GM23248 (cell line): ENCODE results near the gene PTP4A2. TPM values are rescaled to one million over a fixed set of nuclear protein-coding genes. Genes with fewer than 3 reads are reported as not detected.

Source experiments
- DNase-seq: peaks from one replicate; pipeline ENCODE4 v3.0.0-alpha.2; 2015
- H2AFZ ChIP-seq: fragments of 200-600 bp; sonication (generic); 2 replicates; pipeline ENCODE4 v1.6.1; 2016; ENCODE audit warnings: antibody characterized with exemption
- H3F3A ChIP-seq: fragments of 200-600 bp; sonication (generic); 2 replicates; pipeline ENCODE4 v1.6.1; 2016; ENCODE audit warnings: mild to moderate bottlenecking, antibody characterized with exemption, mixed run types; ENCODE audit not compliant: insufficient read depth
- H3K27ac ChIP-seq: fragments of 200-600 bp; sonication (generic); 2 replicates; pipeline ENCODE4 v1.5.1; 2016; ENCODE audit warnings: mild to moderate bottlenecking
- H3K27me3 ChIP-seq: fragments of 200-600 bp; sonication (generic); replicated peaks from 2 replicates; pipeline ENCODE4 v1.6.1; 2016; ENCODE audit warnings: mild to moderate bottlenecking; ENCODE audit not compliant: insufficient read depth
- H3K36me3 ChIP-seq: fragments of 200-600 bp; sonication (generic); 2 replicates; pipeline ENCODE4 v1.6.1; 2016; ENCODE audit warnings: low read depth, mild to moderate bottlenecking
- H3K4me1 ChIP-seq: fragments of 200-600 bp; sonication (generic); 2 replicates; pipeline ENCODE4 v1.6.1; 2016; ENCODE audit warnings: mild to moderate bottlenecking; ENCODE audit not compliant: insufficient read depth
- H3K4me2 ChIP-seq: fragments of 200-600 bp; sonication (generic); one replicate; pipeline ENCODE4 v1.6.1; 2016; ENCODE audit warnings: mild to moderate bottlenecking; ENCODE audit not compliant: unreplicated experiment
- H3K4me3 ChIP-seq: fragments of 200-600 bp; sonication (generic); 2 replicates; pipeline ENCODE4 v1.5.1; 2016; ENCODE audit warnings: mild to moderate bottlenecking
- H3K79me2 ChIP-seq: fragments of 200-600 bp; sonication (generic); 2 replicates; pipeline ENCODE4 v1.6.1; 2016; ENCODE audit warnings: mild to moderate bottlenecking; ENCODE audit not compliant: insufficient read depth
- H3K9ac ChIP-seq: fragments of 200-600 bp; sonication (generic); 2 replicates; pipeline ENCODE4 v1.6.1; 2016; ENCODE audit warnings: mild to moderate bottlenecking
- H3K9me2 ChIP-seq: fragments of 200-600 bp; sonication (generic); 2 replicates; pipeline ENCODE4 v1.6.1; 2016; ENCODE audit warnings: mixed run types, mild to moderate bottlenecking, moderate library complexity; ENCODE audit not compliant: insufficient read depth
- H3K9me3 ChIP-seq: fragments of 200-600 bp; sonication (generic); one replicate; pipeline ENCODE4 v1.6.1; 2017; ENCODE audit warnings: low read depth
- H4K20me1 ChIP-seq: fragments of 200-600 bp; sonication (generic); 2 replicates; pipeline ENCODE4 v1.6.0; 2016; ENCODE audit not compliant: insufficient read depth
- EZH2 ChIP-seq: fragments of 200-600 bp; sonication (generic); IDR thresholded peaks from 2 replicates; pipeline ENCODE4 v1.6.1; 2018; ENCODE audit warnings: antibody characterized with exemption, mild to moderate bottlenecking; ENCODE audit not compliant: insufficient read depth, poor library complexity, severe bottlenecking
- EZH2phosphoT487 ChIP-seq: fragments of 200-600 bp; sonication (generic); IDR thresholded peaks from 2 replicates; pipeline ENCODE4 v1.6.1; 2018; ENCODE audit warnings: antibody characterized with exemption, moderate library complexity, mild to moderate bottlenecking, low read depth; ENCODE audit not compliant: insufficient read depth
- WGBS, 2 experiments: methylation state at CpG; one replicate each; pipeline ENCODE4 v1.1.6; 2015 to 2017; ENCODE audit warnings: low lambda C conversion rate in 2 of 2, low coverage in 1 of 2; ENCODE audit errors: missing lambda C conversion rate in 2 of 2; 5-methylcytosine and 5-hydroxymethylcytosine counted together
- in situ Hi-C: fragments of 300-500 bp; cut with MboI; formaldehyde crosslinking; loops from 2 replicates; pipeline ENCODE4 v1.15.0; 2020
- polyA plus RNA-seq: library from polyadenylated mRNA; unstranded; fragments of >200 nt; fragmentation: Nextera tagmentation; extraction: Ambion mirVana; gene quantifications from 2 replicates; pipeline ENCODE4 v1.2.1, GENCODE V29; 2016
- total RNA-seq: library from RNA; depleted of rRNA; stranded (reverse); fragments of >200 nt; shearing (Covaris generic); gene quantifications from 2 replicates; pipeline ENCODE4 v1.2.3, GENCODE V29; 2014

PTP4A2 gene
- total and polyA plus RNA-seq, 2 experiments from 2014 or later: 292 to 379 TPM

GRCh38 chr1:31977385-31978131 lies 39.4 kb upstream of the PTP4A2 start:
- peak overlapping the region; percentile 6; the same call in 1 of the 2 replicates for H2AFZ ChIP-seq
- H3K9me2 ChIP-seq: no peaks in the 10 kb centered on the region
- no peaks in the 10 kb centered on the region for H3K9me3 ChIP-seq
- no peaks in the 10 kb centered on the region for H4K20me1 ChIP-seq
- H3K27me3 ChIP-seq: no peaks in the 10 kb centered on the region
- no peak overlapping the region for H3K9ac ChIP-seq
- TF ChIP-seq EZH2 (no peak), EZH2phosphoT487 (no peak)
- no peaks in the 10 kb centered on the region for H3K36me3 ChIP-seq
- in situ Hi-C loops: no loop called here
- peak overlapping the region; percentile 24 for H3K4me2 ChIP-seq
- no peaks in the 10 kb centered on the region for H3K79me2 ChIP-seq
- 20 to 22% methylated on average over 6 of the region's 6 CpGs for WGBS, 2 experiments
- no peaks in the 10 kb centered on the region for H3F3A ChIP-seq
- peak; percentile 65 for DNase-seq
- H3K27ac ChIP-seq: no peak overlapping the region
- 0 out of 2 replicates have a peak, but pooled peaks cover 5% of the 10 kb centered on the region for H3K4me1 ChIP-seq
- H3K4me3 ChIP-seq: no peak overlapping the region

- Histone ChIP-seq H3K27ac (no peak overlapping the region), H3K79me2 (no peaks in the 10 kb centered on the region), H4K20me1 (no peaks in the 10 kb centered on the region), H3K36me3 (no peaks in the 10 kb centered on the region), H3K9ac (no peak overlapping the region), H3F3A (no peaks in the 10 kb centered on the region), H3K4me3 (no peak overlapping the region), H3K9me3 (no peaks in the 10 kb centered on the region), H2AFZ (no peak overlapping the region), H3K4me1 (0 out of 2 replicates have a peak, but pooled peaks cover 5% of the 10 kb centered on the region), H3K4me2 (no peak overlapping the region), H3K9me2 (no peaks in the 10 kb centered on the region), H3K27me3 (no peaks in the 10 kb centered on the region)
- TF ChIP-seq EZH2phosphoT487 (no peak), EZH2 (no peak)
- peak; percentile 74 for DNase-seq
- in situ Hi-C loops: no loop called here
- WGBS, 2 experiments: 50 to 83% methylated on average over 1 of the region's 1 CpG
Observed at GRCh38 chr1:31976401-31976800, 38.2 kb upstream of the PTP4A2 start.

GRCh38 chr1:31970873-31971272 lies 32.7 kb upstream of the PTP4A2 start:
- in situ Hi-C loops: loop anchor here (25.0 kb wide), 1 partner anchor 309 kb away; no protein-coding TSS in a partner anchor
- Histone ChIP-seq H3F3A (no peaks in the 10 kb centered on the region), H2AFZ (no peak overlapping the region), H3K27me3 (no peaks in the 10 kb centered on the region), H3K4me2 (no peak overlapping the region), H3K4me1 (no peaks in the 10 kb centered on the region), H3K36me3 (no peaks in the 10 kb centered on the region), H3K9me2 (no peaks in the 10 kb centered on the region), H4K20me1 (no peaks in the 10 kb centered on the region), H3K79me2 (no peaks in the 10 kb centered on the region), H3K9me3 (no peaks in the 10 kb centered on the region), H3K4me3 (no peak overlapping the region), H3K9ac (no peak overlapping the region), H3K27ac (no peak overlapping the region)
- DNase-seq: no peak
- no peak for TF ChIP-seq EZH2
- TF ChIP-seq EZH2phosphoT487: no peak
- WGBS, 2 experiments: 75 to 86% methylated on average over 3 of the region's 3 CpGs

- no peaks in the 10 kb centered on the region for H3K36me3 ChIP-seq
- no peak overlapping the region for H3K27ac ChIP-seq
- DNase-seq: no peak
- H3K4me3 ChIP-seq: no peak overlapping the region
- no peaks in the 10 kb centered on the region for H4K20me1 ChIP-seq
- no peak for TF ChIP-seq EZH2
- no peak for TF ChIP-seq EZH2phosphoT487
- H3K9me3 ChIP-seq: no peaks in the 10 kb centered on the region
- peaks cover 9% of the 10 kb centered on the region for H3F3A ChIP-seq
- H3K4me2 ChIP-seq: no peak overlapping the region
- peak overlapping the region; percentile 54; the same call in 1 of the 2 replicates for H2AFZ ChIP-seq
- no peaks in the 10 kb centered on the region for H3K27me3 ChIP-seq
- no peaks in the 10 kb centered on the region for H3K9me2 ChIP-seq
- H3K79me2 ChIP-seq: 0 out of 2 replicates have a peak, but pooled peaks cover 4% of the 10 kb centered on the region
- 78 to 80% methylated on average over 8 of the region's 8 CpGs for WGBS, 2 experiments
- peaks cover 5% of the 10 kb centered on the region for H3K4me1 ChIP-seq
- H3K9ac ChIP-seq: no peak overlapping the region
- in situ Hi-C loops: loop anchor here (10.0 to 25.0 kb wide), 2 partner anchors 147 to 299 kb away; partner anchors contain the start of gene SPOCD1
Observed at GRCh38 chr1:31961536-31961935, 23.4 kb upstream of the PTP4A2 start.
